Measurements from ENCODE around the gene HERC3. TPM values are rescaled to one million over a fixed set of nuclear protein-coding genes. Genes with fewer than 3 reads are reported as not detected.

Gene HERC3
- polyA plus RNA-seq, 4 donors, result 12.5 to 16.3 (median 15.8) TPM

GRCh38 chr4:88709989-88710388 is 117.7 kb downstream of the HERC3 start:
- DNase-seq (ENCODE audit: low read depth in 4 of 4, low spot score in 2 of 4), result no peak

GRCh38 chr4:88713782-88714181 is 121.5 kb downstream of the HERC3 start:
- no peak for DNase-seq (ENCODE audit: low read depth in 4 of 4, low spot score in 2 of 4)

- DNase-seq (ENCODE audit: low read depth in 4 of 4, low spot score in 2 of 4), result no peak
These were observed 125.8 kb downstream of the HERC3 start for GRCh38 chr4:88718098-88718497.

GRCh38 chr4:88719381-88719780 is 127.1 kb downstream of the HERC3 start:
- no peak for DNase-seq (ENCODE audit: low read depth in 4 of 4, low spot score in 2 of 4)

GRCh38 chr4:88720451-88721428 is 128.5 kb downstream of the HERC3 start:
- no peak for DNase-seq (ENCODE audit: low read depth in 4 of 4, low spot score in 2 of 4)

GRCh38 chr4:88722276-88722780 is 130.0 kb downstream of the HERC3 start:
- DNase-seq (ENCODE audit: low read depth in 4 of 4, low spot score in 2 of 4), result no peak

- no peak for DNase-seq (ENCODE audit: low read depth in 4 of 4, low spot score in 2 of 4)
These were observed 130.5 kb downstream of the HERC3 start for GRCh38 chr4:88722828-88723227.

- no peak for DNase-seq (ENCODE audit: low read depth in 4 of 4, low spot score in 2 of 4)
These were observed 132.1 kb downstream of the HERC3 start for GRCh38 chr4:88724406-88724805.

- DNase-seq (ENCODE audit: low read depth in 4 of 4, low spot score in 2 of 4), result no peak
These were observed 132.9 kb downstream of the HERC3 start for GRCh38 chr4:88725143-88725542.

- no peak for DNase-seq (ENCODE audit: low read depth in 4 of 4, low spot score in 2 of 4)
These were observed 133.7 kb downstream of the HERC3 start for GRCh38 chr4:88725986-88726385.

- DNase-seq (ENCODE audit: low read depth in 4 of 4, low spot score in 2 of 4), result no peak
These were observed 135.9 kb downstream of the HERC3 start for GRCh38 chr4:88728146-88728545.

- DNase-seq (ENCODE audit: low read depth in 4 of 4, low spot score in 2 of 4), result no peak
These were observed 137.0 kb downstream of the HERC3 start for GRCh38 chr4:88729146-88729760.

- no peak for DNase-seq (ENCODE audit: low read depth in 4 of 4, low spot score in 2 of 4)
These were observed 138.5 kb downstream of the HERC3 start for GRCh38 chr4:88730811-88731210.

- no peak for DNase-seq (ENCODE audit: low read depth in 4 of 4, low spot score in 2 of 4)
These were observed 139.1 kb downstream of the HERC3 start for GRCh38 chr4:88731381-88731780.

- no peak for DNase-seq (ENCODE audit: low read depth in 4 of 4, low spot score in 2 of 4)
These were observed 140.6 kb downstream of the HERC3 start for GRCh38 chr4:88732714-88733368.

GRCh38 chr4:88734403-88734949 is 142.2 kb downstream of the HERC3 start:
- DNase-seq (ENCODE audit: low read depth in 4 of 4, low spot score in 2 of 4), result no peak

GRCh38 chr4:88735564-88735963 is 143.3 kb downstream of the HERC3 start:
- DNase-seq (ENCODE audit: low read depth in 4 of 4, low spot score in 2 of 4), result no peak

GRCh38 chr4:88736264-88736663 is 144.0 kb downstream of the HERC3 start:
- DNase-seq (ENCODE audit: low read depth in 4 of 4, low spot score in 2 of 4), result no peak

- peak; percentile 66 to 86 (median 82) for DNase-seq (ENCODE audit: low read depth in 4 of 4, low spot score in 2 of 4)
These were observed 145.1 kb downstream of the HERC3 start for GRCh38 chr4:88737307-88737941.

GRCh38 chr4:88738180-88738579 is 145.9 kb downstream of the HERC3 start:
- peak in 1 of 4 donors; percentile 23 for DNase-seq (ENCODE audit: low read depth in 4 of 4, low spot score in 2 of 4)

All from left renal cortex interstitium (tissue), 4 donors.